Uterus (tissue), 4 donors: Measurements from ENCODE around the gene CCDC112. TPM values are rescaled to one million over a fixed set of nuclear protein-coding genes. Genes with fewer than 3 reads are reported as not detected.

Experiments
- DNase-seq, 2 donors: peaks; one replicate each; pipeline ENCODE4 v3.0.0-alpha.2; 2019 to 2020
- H3K27ac ChIP-seq, 2 donors: fragments of 200-600 bp; sonication (generic); 1 replicate in 1 of 2; 2 replicates in 1 of 2; pipeline ENCODE4 v1.5.1; 2016 to 2018
- H3K27me3 ChIP-seq, 2 donors: fragments of 200-600 bp; sonication (generic); one replicate each; pipeline ENCODE4 v1.5.1; 2018 to 2019; ENCODE audit warnings: control low read depth in 1 of 2
- H3K36me3 ChIP-seq, 2 donors: fragments of 200-600 bp; sonication (generic); one replicate each; pipeline ENCODE4 v1.5.1; 2019; ENCODE audit warnings: control low read depth in 1 of 2
- H3K4me1 ChIP-seq, 2 donors: fragments of 200-600 bp; sonication (generic); one replicate each; pipeline ENCODE4 v1.5.1; 2018 to 2019; ENCODE audit warnings: control low read depth in 1 of 2
- H3K4me3 ChIP-seq, 2 donors: fragments of 200-600 bp; sonication (generic); 1 replicate in 1 of 2; 2 replicates in 1 of 2; pipeline ENCODE4 v1.5.1; 2018 to 2019; ENCODE audit warnings: mild to moderate bottlenecking in 1 of 2
- H3K9me3 ChIP-seq, 2 donors: fragments of 200-600 bp; sonication (generic); one replicate each; pipeline ENCODE4 v1.5.1; 2019; ENCODE audit warnings: control low read depth in 1 of 2
- POLR2A ChIP-seq, 2 donors: fragments of 450-650 bp; IDR thresholded peaks; one replicate each; pipeline ENCODE4 v1.6.1; 2016; ENCODE audit warnings: antibody characterized with exemption in 2 of 2, mild to moderate bottlenecking in 1 of 2, moderate library complexity in 1 of 2
- intact Hi-C: fragments of 100-400 bp; cut with DNase I; formaldehyde crosslinking; loops from one replicate; pipeline ENCODE4 v1.15.1; 2023; ENCODE audit warnings: low total_unique reads
- total RNA-seq, 4 donors: library from RNA; depleted of rRNA in 3 of 4; stranded (reverse); fragments of >200 nt in 3 of 4; gene quantifications; one replicate each; pipeline versions ENCODE4 v1.1.0 to v1.2.4, GENCODE V29; 2014 to 2023
- TF ChIP-seq, protein P1 (sequence below), 4 experiments: fragments of 200-600 bp in 2 of 4; fragments of 450-650 bp in 2 of 4; sonication (generic) in 2 of 4; IDR thresholded peaks; one replicate each; pipeline ENCODE4 v1.5.1; 2016 to 2019; ENCODE audit warnings: antibody characterized with exemption in 4 of 4, mild to moderate bottlenecking in 2 of 4, moderate library complexity in 1 of 4
- donor health status: DM: yes; HTN: yes; CAD: no.

CCDC112 gene
- total RNA-seq, 4 donors from 2014 or later: 5.3 to 28.5 (median 16.3) TPM

GRCh38 chr5:115282131-115282530 is 14.3 kb downstream of the CCDC112 start:
- Histone ChIP-seq H3K27me3 (no peaks in the 10 kb centered on the region), H3K27ac (no peak overlapping the region), H3K9me3 (no peaks in the 10 kb centered on the region), H3K4me3 (no peak overlapping the region), H3K36me3 (no peaks in the 10 kb centered on the region), H3K4me1 (no peaks in the 10 kb centered on the region)
- no peak for DNase-seq
- intact Hi-C loops: no loop called here
- no peak for TF ChIP-seq POLR2A (IDR thresholded peaks at IDR 0.05)
- TF ChIP-seq, protein P1, sequence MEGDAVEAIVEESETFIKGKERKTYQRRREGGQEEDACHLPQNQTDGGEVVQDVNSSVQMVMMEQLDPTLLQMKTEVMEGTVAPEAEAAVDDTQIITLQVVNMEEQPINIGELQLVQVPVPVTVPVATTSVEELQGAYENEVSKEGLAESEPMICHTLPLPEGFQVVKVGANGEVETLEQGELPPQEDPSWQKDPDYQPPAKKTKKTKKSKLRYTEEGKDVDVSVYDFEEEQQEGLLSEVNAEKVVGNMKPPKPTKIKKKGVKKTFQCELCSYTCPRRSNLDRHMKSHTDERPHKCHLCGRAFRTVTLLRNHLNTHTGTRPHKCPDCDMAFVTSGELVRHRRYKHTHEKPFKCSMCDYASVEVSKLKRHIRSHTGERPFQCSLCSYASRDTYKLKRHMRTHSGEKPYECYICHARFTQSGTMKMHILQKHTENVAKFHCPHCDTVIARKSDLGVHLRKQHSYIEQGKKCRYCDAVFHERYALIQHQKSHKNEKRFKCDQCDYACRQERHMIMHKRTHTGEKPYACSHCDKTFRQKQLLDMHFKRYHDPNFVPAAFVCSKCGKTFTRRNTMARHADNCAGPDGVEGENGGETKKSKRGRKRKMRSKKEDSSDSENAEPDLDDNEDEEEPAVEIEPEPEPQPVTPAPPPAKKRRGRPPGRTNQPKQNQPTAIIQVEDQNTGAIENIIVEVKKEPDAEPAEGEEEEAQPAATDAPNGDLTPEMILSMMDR (IDR thresholded peaks at IDR 0.05): no peak

DNA sequence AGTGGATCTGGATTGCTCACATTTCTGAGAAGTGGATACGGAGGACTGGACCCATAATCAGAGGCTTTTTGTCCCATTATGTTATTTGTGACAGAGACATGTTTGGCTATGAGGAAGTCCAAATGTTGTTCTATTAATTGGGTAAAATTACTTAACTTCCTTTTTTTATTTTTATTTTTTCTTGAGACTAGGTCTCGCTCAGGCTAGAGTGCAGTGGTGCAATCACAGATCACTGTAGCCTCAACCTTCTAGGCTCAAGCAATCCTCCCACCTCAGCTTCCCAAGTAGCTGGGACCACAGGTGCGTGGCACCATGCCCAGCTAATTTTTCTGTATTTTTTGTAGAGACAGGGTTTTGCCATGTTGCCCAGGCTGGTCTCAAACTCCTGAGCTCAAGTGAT is 21.9 kb downstream of the CCDC112 start:
- no peak overlapping the region for H3K4me3 ChIP-seq
- H3K9me3 ChIP-seq: no peaks in the 10 kb centered on the region
- DNase-seq: no peak
- no peaks in the 10 kb centered on the region for H3K4me1 ChIP-seq
- TF ChIP-seq, protein P1 (IDR thresholded peaks at IDR 0.05): no peak
- no peak for TF ChIP-seq POLR2A (IDR thresholded peaks at IDR 0.05)
- H3K36me3 ChIP-seq: peaks cover 0 to 2% of the 10 kb centered on the region in 2 donors
- no peaks in the 10 kb centered on the region for H3K27me3 ChIP-seq
- no peak overlapping the region for H3K27ac ChIP-seq
- intact Hi-C loops: no loop called here

- TF ChIP-seq, protein P1 (IDR thresholded peaks at IDR 0.05): no peak
- no peak for TF ChIP-seq POLR2A (IDR thresholded peaks at IDR 0.05)
- no peak for DNase-seq
Observed at GRCh38 chr5:115272297-115272958, 24.0 kb downstream of the CCDC112 start.

DNA sequence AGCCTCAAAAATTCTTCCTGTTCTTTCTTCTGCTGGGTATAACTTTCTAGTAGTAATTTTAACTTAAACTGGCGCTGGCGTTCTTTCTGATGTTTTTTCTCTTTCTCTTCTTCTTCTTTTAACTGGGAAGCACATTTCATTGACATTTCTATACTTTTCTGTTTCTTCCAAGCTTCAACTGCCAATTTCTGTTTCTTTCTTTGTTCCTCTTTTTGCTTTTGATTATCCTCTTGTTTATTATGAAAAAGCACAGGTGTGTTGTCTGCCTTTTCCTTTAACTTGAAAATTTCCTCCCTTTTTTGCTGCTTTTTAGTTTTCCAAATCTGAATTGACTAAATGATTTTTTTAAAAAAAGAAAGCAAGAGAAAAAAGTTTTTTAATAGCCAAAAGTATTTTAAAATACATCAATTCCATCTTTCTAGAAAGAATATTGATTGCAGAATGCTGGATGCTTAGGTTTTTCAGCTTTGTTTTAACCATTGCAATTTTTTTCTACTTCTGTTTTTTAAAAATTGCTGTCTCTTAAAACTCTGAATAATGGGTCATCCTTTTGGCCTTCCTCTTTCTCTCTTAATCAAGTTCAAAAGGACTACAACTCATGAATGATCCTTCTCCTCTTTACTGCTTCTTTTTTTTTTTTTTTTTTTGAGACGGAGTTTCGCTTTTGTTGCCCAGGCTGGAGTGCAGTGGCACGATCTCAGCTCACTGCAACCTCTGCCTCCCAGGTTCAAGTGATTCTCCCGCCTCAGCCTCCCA is 25.0 kb downstream of the CCDC112 start:
- Histone ChIP-seq H3K27me3 (no peaks in the 10 kb centered on the region), H3K27ac (no peak overlapping the region), H3K9me3 (no peaks in the 10 kb centered on the region), H3K4me3 (no peak overlapping the region), H3K4me1 (no peaks in the 10 kb centered on the region), H3K36me3 (peaks cover 0 to 2% of the 10 kb centered on the region in 2 donors)
- TF ChIP-seq POLR2A (IDR thresholded peaks at IDR 0.05): no peak
- TF ChIP-seq, protein P1 (IDR thresholded peaks at IDR 0.05): no peak
- DNase-seq: no peak
- intact Hi-C loops: no loop called here

More at GRCh38 chr5:115272297-115272958, 24.0 kb downstream of the CCDC112 start:
- Histone ChIP-seq H3K27me3 (no peaks in the 10 kb centered on the region), H3K27ac (no peak overlapping the region), H3K9me3 (no peaks in the 10 kb centered on the region), H3K4me3 (no peak overlapping the region), H3K36me3 (peaks cover 0 to 2% of the 10 kb centered on the region in 2 donors), H3K4me1 (no peaks in the 10 kb centered on the region)
- intact Hi-C loops: no loop called here

DNA sequence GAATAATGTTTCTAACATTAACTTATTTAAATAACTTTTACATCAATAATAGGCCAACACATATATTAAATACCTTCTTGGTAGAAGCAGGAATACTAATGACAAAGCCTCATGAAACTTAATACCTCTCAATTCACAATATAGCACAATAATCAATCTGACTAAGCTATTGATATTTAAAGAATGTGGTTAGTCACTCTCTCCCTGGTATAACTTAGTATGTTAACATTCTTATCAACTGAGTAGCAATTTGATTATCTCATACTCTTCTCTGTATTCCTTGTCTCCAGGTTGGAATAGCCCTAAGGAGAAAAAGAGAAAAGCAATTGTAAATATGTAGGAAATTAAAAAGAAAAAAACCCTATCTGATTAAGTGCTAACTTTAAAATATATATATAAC is 28.8 kb downstream of the CCDC112 start:
- intact Hi-C loops: no loop called here
- no peak overlapping the region for H3K4me3 ChIP-seq
- no peaks in the 10 kb centered on the region for H3K27me3 ChIP-seq
- H3K4me1 ChIP-seq: no peaks in the 10 kb centered on the region
- DNase-seq: no peak
- no peaks in the 10 kb centered on the region for H3K9me3 ChIP-seq
- no peak overlapping the region for H3K27ac ChIP-seq
- TF ChIP-seq, protein P1 (IDR thresholded peaks at IDR 0.05): no peak
- TF ChIP-seq POLR2A (IDR thresholded peaks at IDR 0.05): no peak
- peaks cover 0 to 2% of the 10 kb centered on the region in 2 donors for H3K36me3 ChIP-seq
